ENCODE data around the gene SP1. TPM values are rescaled to one million over a fixed set of nuclear protein-coding genes. Genes with fewer than 3 reads are reported as not detected.
"Not testable (repeated sequence)": the region's sequence is repeated elsewhere in the genome, so short reads cannot be mapped to it uniquely, and the experiment has no call there.

Gene SP1
- polyA plus RNA-seq, 12 donors: 37.9 to 66.0 (median 43.3) TPM; not detected in 1

- DNase-seq: no peak
Observed at GRCh38 chr12:53402871-53403270, 22.9 kb downstream of the SP1 start.

- no peak for DNase-seq
Observed at GRCh38 chr12:53410951-53411350, 31.0 kb downstream of the SP1 start.

GRCh38 chr12:53413485-53414204, 33.7 kb downstream of the SP1 start:
- no peak for DNase-seq

GRCh38 chr12:53414756-53415417, 34.9 kb downstream of the SP1 start:
- DNase-seq: no peak

- not testable (repeated sequence) for DNase-seq
Observed at GRCh38 chr12:53415752-53416389, 35.9 kb downstream of the SP1 start.

- DNase-seq: not testable (repeated sequence)
Observed at GRCh38 chr12:53417291-53417816, 37.4 kb downstream of the SP1 start.

GRCh38 chr12:53418221-53418620, 38.2 kb downstream of the SP1 start:
- no peak for DNase-seq

GRCh38 chr12:53419756-53420155, 39.8 kb downstream of the SP1 start:
- DNase-seq: no peak

- not testable (repeated sequence) for DNase-seq
Observed at GRCh38 chr12:53422247-53422646, 42.3 kb downstream of the SP1 start.

GRCh38 chr12:53423597-53423996, 43.6 kb downstream of the SP1 start, which contains the start of gene AMHR2:
Gene AMHR2 (plus strand): TSS chr12:53423855. CDS start chr12:53423935, 80 bp downstream.
- DNase-seq: no peak

GRCh38 chr12:53424626-53425514, 44.9 kb downstream of the SP1 start:
- DNase-seq: no peak

- DNase-seq: no peak
Observed at GRCh38 chr12:53425515-53426150, 45.7 kb downstream of the SP1 start.

- no peak for DNase-seq
Observed at GRCh38 chr12:53427905-53428594, 48.1 kb downstream of the SP1 start.

- DNase-seq: no peak
Observed at GRCh38 chr12:53428741-53429140, 48.8 kb downstream of the SP1 start.

GRCh38 chr12:53430116-53430515, 50.1 kb downstream of the SP1 start:
- DNase-seq: no peak

- DNase-seq: no peak
Observed at GRCh38 chr12:53431187-53431586, 51.2 kb downstream of the SP1 start.

- not testable (repeated sequence) for DNase-seq
Observed at GRCh38 chr12:53435326-53435725, 55.4 kb downstream of the SP1 start.

GRCh38 chr12:53439582-53439981, 59.6 kb downstream of the SP1 start:
- not testable (repeated sequence) for DNase-seq

- DNase-seq: peak; percentile 99
Observed at GRCh38 chr12:53441040-53441833, 61.3 kb downstream of the SP1 start, which contains the start of gene PRR13. Gene PRR13 (plus strand): TSS chr12:53441734. CDS start chr12:53442715, 981 bp downstream.

All from muscle of arm (tissue), 12 donors.